Heart left ventricle (tissue), 13 donors: ENCODE data around the gene MRPL47.

Source experiments
- CTCF ChIP-seq, 12 donors: fragments of 200-600 bp; sonication (generic) in 4 of 12; IDR thresholded peaks; one replicate each; pipeline versions ENCODE4 v1.5.0 to v1.8.0; 2018 to 2022; ENCODE audit warnings: antibody characterized with exemption in 12 of 12, mild to moderate bottlenecking in 5 of 12
- POLR2A ChIP-seq, 2 donors: fragments of 450-650 bp; IDR thresholded peaks; one replicate each; pipeline ENCODE4 v1.6.1; 2017; ENCODE audit warnings: antibody characterized with exemption in 2 of 2, mild to moderate bottlenecking in 2 of 2, moderate library complexity in 2 of 2
- donor health status: ischemic (EF 13 %, LVEDD 7.1; RV severe dilation, severe dysfunction).
- donor health status: DM: no; HTN: yes; CAD: no.
- donor health status: DM: no; HTN: no; CAD: no.
- donor health status: ischemic (EF 25% LVEDD 6.9; RV normal size, moderate dysfunction).
- donor health status: ischemic (EF 25% LVEDD 5.7; RV mildly dilated, moderate dysfunction).
- donor health status: ischemic (EF 35%, LVEDD 5.7; RV mildly dilated, moderate dysfunction).
- donor health status: nonischemic (EF 11% LVEDD 7.7; RV severe dilation, severe dysfunction).
- donor health status: DM: yes; HTN: yes; CAD: no.
- donor health status: PGD.
- donor health status: ischemic (EF 29% LVEDD 5.4; RV normal size, mild dysfunction).
- donor health status: nonischemic (EF 23%, LVEDD 6.1; RV moderate dilation, normal function).

DNA sequence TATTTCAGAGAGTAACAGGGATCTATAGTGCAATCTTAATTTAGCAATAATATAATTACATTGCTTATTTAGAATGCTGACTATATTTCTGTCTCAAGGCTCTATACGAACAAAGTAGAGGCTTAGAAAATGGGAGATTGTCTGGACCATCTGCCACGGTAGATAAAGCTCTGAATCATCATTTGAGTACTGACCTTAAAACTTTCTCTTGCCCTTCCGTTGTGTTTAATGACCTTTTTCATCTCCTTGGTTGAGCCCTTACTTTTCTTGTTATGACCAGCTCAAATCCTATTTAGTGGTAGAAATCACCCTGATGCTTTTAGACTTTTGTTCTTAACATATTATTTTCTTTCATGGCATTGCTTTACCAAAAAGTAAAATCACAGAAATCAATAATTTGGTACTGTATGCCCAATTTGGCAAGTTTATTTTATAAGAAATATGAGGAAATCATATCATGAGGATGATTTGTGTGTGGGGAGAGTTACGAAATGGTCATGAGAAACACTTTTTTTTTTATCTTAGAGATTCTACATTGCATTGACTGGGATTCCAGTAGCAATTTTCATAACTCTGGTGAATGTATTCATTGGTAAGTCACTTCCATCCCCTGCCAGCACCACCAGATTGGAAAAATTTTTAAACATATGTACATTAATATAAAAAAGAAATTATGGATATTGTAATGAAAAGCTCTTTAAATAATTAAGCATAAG is 11.2 kb upstream of the MRPL47 start:
- TF ChIP-seq CTCF (IDR thresholded peaks at IDR 0.05) (no peak), POLR2A (IDR thresholded peaks at IDR 0.05) (no peak)
